ENCODE data around the gene PTGFRN.

PTGFRN gene

GRCh38 chr1:116912846-116913245, 3.1 kb downstream of the PTGFRN start:
- no peak overlapping the region for H3K9ac ChIP-seq (ENCODE audit: low read length)
- H3K4me1 ChIP-seq (ENCODE audit: control insufficient read depth, insufficient read depth, low read length) = peaks cover 40% of the 10 kb centered on the region
- H3K27me3 ChIP-seq (ENCODE audit: control insufficient read depth, insufficient read depth, low read length) = no peaks in the 10 kb centered on the region
- no peaks in the 10 kb centered on the region for H3K36me3 ChIP-seq (ENCODE audit: control insufficient read depth, insufficient read depth, low read length)
- H3K4me3 ChIP-seq (ENCODE audit: low read length) = no peak overlapping the region
- H3K27ac ChIP-seq (ENCODE audit: low read depth, low read length) = peak overlapping the region; percentile 79

- H3K4me3 ChIP-seq (ENCODE audit: low read length) = no peak overlapping the region
- H3K9ac ChIP-seq (ENCODE audit: low read length) = no peak overlapping the region
- H3K4me1 ChIP-seq (ENCODE audit: control insufficient read depth, insufficient read depth, low read length) = peaks cover 37% of the 10 kb centered on the region
- no peaks in the 10 kb centered on the region for H3K36me3 ChIP-seq (ENCODE audit: control insufficient read depth, insufficient read depth, low read length)
- H3K27ac ChIP-seq (ENCODE audit: low read depth, low read length) = peak overlapping the region; percentile 85
- H3K27me3 ChIP-seq (ENCODE audit: control insufficient read depth, insufficient read depth, low read length) = no peaks in the 10 kb centered on the region
Measured at GRCh38 chr1:116913941-116914340, 4.2 kb downstream of the PTGFRN start.

- no peak overlapping the region for H3K9ac ChIP-seq (ENCODE audit: low read length)
- H3K27me3 ChIP-seq (ENCODE audit: control insufficient read depth, insufficient read depth, low read length) = no peaks in the 10 kb centered on the region
- H3K4me1 ChIP-seq (ENCODE audit: control insufficient read depth, insufficient read depth, low read length) = peaks cover 34% of the 10 kb centered on the region
- H3K36me3 ChIP-seq (ENCODE audit: control insufficient read depth, insufficient read depth, low read length) = no peaks in the 10 kb centered on the region
- peak overlapping the region; percentile 61 for H3K4me3 ChIP-seq (ENCODE audit: low read length)
- H3K27ac ChIP-seq (ENCODE audit: low read depth, low read length) = peak overlapping the region; percentile 85
Measured at GRCh38 chr1:116914667-116915066, 5.0 kb downstream of the PTGFRN start.

- peak overlapping the region; percentile 61 for H3K4me3 ChIP-seq (ENCODE audit: low read length)
- no peaks in the 10 kb centered on the region for H3K36me3 ChIP-seq (ENCODE audit: control insufficient read depth, insufficient read depth, low read length)
- peaks cover 34% of the 10 kb centered on the region for H3K4me1 ChIP-seq (ENCODE audit: control insufficient read depth, insufficient read depth, low read length)
- H3K9ac ChIP-seq (ENCODE audit: low read length) = no peak overlapping the region
- H3K27ac ChIP-seq (ENCODE audit: low read depth, low read length) = peak overlapping the region; percentile 85
- no peaks in the 10 kb centered on the region for H3K27me3 ChIP-seq (ENCODE audit: control insufficient read depth, insufficient read depth, low read length)
Measured at GRCh38 chr1:116915086-116915661, 5.5 kb downstream of the PTGFRN start.

- Histone ChIP-seq H3K4me3 (ENCODE audit: low read length) (no peak overlapping the region), H3K27ac (ENCODE audit: low read depth, low read length) (peak overlapping the region; percentile 85), H3K4me1 (ENCODE audit: control insufficient read depth, insufficient read depth, low read length) (peaks cover 34% of the 10 kb centered on the region), H3K9ac (ENCODE audit: low read length) (no peak overlapping the region), H3K36me3 (ENCODE audit: control insufficient read depth, insufficient read depth, low read length) (no peaks in the 10 kb centered on the region), H3K27me3 (ENCODE audit: control insufficient read depth, insufficient read depth, low read length) (no peaks in the 10 kb centered on the region)
Measured at GRCh38 chr1:116916002-116916401, 6.3 kb downstream of the PTGFRN start.

- Histone ChIP-seq H3K27ac (ENCODE audit: low read depth, low read length) (peak overlapping the region; percentile 85), H3K36me3 (ENCODE audit: control insufficient read depth, insufficient read depth, low read length) (no peaks in the 10 kb centered on the region), H3K4me3 (ENCODE audit: low read length) (no peak overlapping the region), H3K4me1 (ENCODE audit: control insufficient read depth, insufficient read depth, low read length) (peaks cover 28% of the 10 kb centered on the region), H3K9ac (ENCODE audit: low read length) (no peak overlapping the region), H3K27me3 (ENCODE audit: control insufficient read depth, insufficient read depth, low read length) (no peaks in the 10 kb centered on the region)
Measured at GRCh38 chr1:116916533-116917445, 7.1 kb downstream of the PTGFRN start.

- H3K4me3 ChIP-seq (ENCODE audit: low read length) = no peak overlapping the region
- no peaks in the 10 kb centered on the region for H3K36me3 ChIP-seq (ENCODE audit: control insufficient read depth, insufficient read depth, low read length)
- no peak overlapping the region for H3K9ac ChIP-seq (ENCODE audit: low read length)
- H3K4me1 ChIP-seq (ENCODE audit: control insufficient read depth, insufficient read depth, low read length) = peaks cover 27% of the 10 kb centered on the region
- H3K27ac ChIP-seq (ENCODE audit: low read depth, low read length) = no peak overlapping the region
- H3K27me3 ChIP-seq (ENCODE audit: control insufficient read depth, insufficient read depth, low read length) = no peaks in the 10 kb centered on the region
Measured at GRCh38 chr1:116918714-116919357, 9.1 kb downstream of the PTGFRN start.

- Histone ChIP-seq H3K4me3 (ENCODE audit: low read length) (no peak overlapping the region), H3K4me1 (ENCODE audit: control insufficient read depth, insufficient read depth, low read length) (peaks cover 21% of the 10 kb centered on the region), H3K27me3 (ENCODE audit: control insufficient read depth, insufficient read depth, low read length) (no peaks in the 10 kb centered on the region), H3K27ac (ENCODE audit: low read depth, low read length) (no peak overlapping the region), H3K36me3 (ENCODE audit: control insufficient read depth, insufficient read depth, low read length) (no peaks in the 10 kb centered on the region), H3K9ac (ENCODE audit: low read length) (no peak overlapping the region)
Measured at GRCh38 chr1:116919802-116920201, 10.1 kb downstream of the PTGFRN start.

GRCh38 chr1:116920211-116920610, 10.5 kb downstream of the PTGFRN start:
- Histone ChIP-seq H3K27me3 (ENCODE audit: control insufficient read depth, insufficient read depth, low read length) (no peaks in the 10 kb centered on the region), H3K27ac (ENCODE audit: low read depth, low read length) (no peak overlapping the region), H3K36me3 (ENCODE audit: control insufficient read depth, insufficient read depth, low read length) (no peaks in the 10 kb centered on the region), H3K4me3 (ENCODE audit: low read length) (no peak overlapping the region), H3K9ac (ENCODE audit: low read length) (no peak overlapping the region), H3K4me1 (ENCODE audit: control insufficient read depth, insufficient read depth, low read length) (peaks cover 17% of the 10 kb centered on the region)

- Histone ChIP-seq H3K4me3 (ENCODE audit: low read length) (no peak overlapping the region), H3K27ac (ENCODE audit: low read depth, low read length) (no peak overlapping the region), H3K4me1 (ENCODE audit: control insufficient read depth, insufficient read depth, low read length) (peaks cover 8% of the 10 kb centered on the region), H3K27me3 (ENCODE audit: control insufficient read depth, insufficient read depth, low read length) (no peaks in the 10 kb centered on the region), H3K36me3 (ENCODE audit: control insufficient read depth, insufficient read depth, low read length) (no peaks in the 10 kb centered on the region), H3K9ac (ENCODE audit: low read length) (no peak overlapping the region)
Measured at GRCh38 chr1:116921301-116921885, 11.7 kb downstream of the PTGFRN start.

GRCh38 chr1:116921937-116922336, 12.2 kb downstream of the PTGFRN start:
- H3K27ac ChIP-seq (ENCODE audit: low read depth, low read length) = no peak overlapping the region
- H3K4me1 ChIP-seq (ENCODE audit: control insufficient read depth, insufficient read depth, low read length) = peaks cover 3% of the 10 kb centered on the region
- no peak overlapping the region for H3K9ac ChIP-seq (ENCODE audit: low read length)

DNA sequence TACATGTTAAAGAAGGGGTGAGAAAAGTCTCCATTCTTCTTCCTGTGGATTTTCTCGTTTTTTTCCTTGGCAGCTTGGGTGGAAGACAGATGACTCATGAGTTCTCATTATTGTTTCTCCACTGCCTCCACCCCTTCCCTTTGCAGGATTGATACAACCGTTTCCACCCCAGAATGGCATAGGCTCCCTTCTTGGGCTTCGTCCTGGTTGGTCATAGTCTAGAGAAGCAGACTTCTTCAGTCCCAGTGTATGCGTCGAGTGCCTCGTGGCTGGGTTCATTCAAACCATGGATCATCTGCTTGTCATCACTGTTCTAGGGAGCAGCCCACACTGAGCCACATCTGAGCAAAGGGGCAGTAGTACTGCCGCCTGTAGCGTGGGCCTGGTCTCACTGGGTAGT, 13.7 kb downstream of the PTGFRN start:
- Histone ChIP-seq H3K36me3 (ENCODE audit: control insufficient read depth, insufficient read depth, low read length) (no peaks in the 10 kb centered on the region), H3K4me1 (ENCODE audit: control insufficient read depth, insufficient read depth, low read length) (no peaks in the 10 kb centered on the region), H3K4me3 (ENCODE audit: low read length) (no peak overlapping the region), H3K9ac (ENCODE audit: low read length) (no peak overlapping the region), H3K27me3 (ENCODE audit: control insufficient read depth, insufficient read depth, low read length) (no peaks in the 10 kb centered on the region), H3K27ac (ENCODE audit: low read depth, low read length) (no peak overlapping the region)

More at GRCh38 chr1:116921937-116922336, 12.2 kb downstream of the PTGFRN start:
- no peaks in the 10 kb centered on the region for H3K27me3 ChIP-seq (ENCODE audit: control insufficient read depth, insufficient read depth, low read length)
- H3K36me3 ChIP-seq (ENCODE audit: control insufficient read depth, insufficient read depth, low read length) = no peaks in the 10 kb centered on the region
- no peak overlapping the region for H3K4me3 ChIP-seq (ENCODE audit: low read length)

Data from rectal smooth muscle tissue (tissue), 1 donor.